Activated CD4-positive, alpha-beta T cell treated with anti-CD3 and anti-CD28 coated beads, Interleukin-2, amount 50 U/mL, for 4 hours (primary cell): ENCODE results near the gene HIKESHI.

Experiments used
- DNase-seq, 2 experiments: peaks; one replicate each; pipeline ENCODE4 v3.0.0-alpha.2; 2020

The HIKESHI gene

GRCh38 chr11:86380295-86381059, 78.4 kb downstream of the HIKESHI start:
- DNase-seq: no peak

GRCh38 chr11:86383041-86383955, 81.3 kb downstream of the HIKESHI start:
- DNase-seq: no peak

GRCh38 chr11:86386283-86386682, 84.2 kb downstream of the HIKESHI start:
- no peak for DNase-seq

GRCh38 chr11:86386746-86387145, 84.7 kb downstream of the HIKESHI start:
- DNase-seq: no peak

GRCh38 chr11:86388198-86388597, 86.2 kb downstream of the HIKESHI start:
- DNase-seq: no peak

GRCh38 chr11:86390487-86390886, 88.4 kb downstream of the HIKESHI start:
- no peak for DNase-seq

GRCh38 chr11:86395061-86395551, 93.1 kb downstream of the HIKESHI start:
- no peak for DNase-seq
